VCaP (cell line): ENCODE results near the gene HOXD1.

ENCODE experiments used
- H3K27ac ChIP-seq: fragments of 450-650 bp; 2 replicates; pipeline ENCODE4 v1.5.1; 2017
- CTCF ChIP-seq: fragments of 450-650 bp; conservative IDR thresholded peaks from 2 replicates; pipeline ENCODE4 v1.5.1; 2017; ENCODE audit warnings: mild to moderate bottlenecking, moderate library complexity

Gene HOXD1

GRCh38 chr2:176172007-176172894, 16.2 kb upstream of the HOXD1 start:
- no peak overlapping the region for H3K27ac ChIP-seq
- TF ChIP-seq CTCF, result no peak

GRCh38 chr2:176172895-176173566, 15.4 kb upstream of the HOXD1 start:
- no peak overlapping the region for H3K27ac ChIP-seq
- no peak for TF ChIP-seq CTCF

GRCh38 chr2:176173567-176174381, 14.7 kb upstream of the HOXD1 start:
- no peak overlapping the region for H3K27ac ChIP-seq

GRCh38 chr2:176174382-176174823, 14.1 kb upstream of the HOXD1 start:
- H3K27ac ChIP-seq, result no peak overlapping the region
- TF ChIP-seq CTCF, result no peak

More at GRCh38 chr2:176173567-176174381, 14.7 kb upstream of the HOXD1 start:
- no peak for TF ChIP-seq CTCF

- no peak for TF ChIP-seq CTCF
- H3K27ac ChIP-seq, result no peak overlapping the region
Observed at GRCh38 chr2:176174824-176175708, 13.4 kb upstream of the HOXD1 start.

- TF ChIP-seq CTCF, result no peak
- no peak overlapping the region for H3K27ac ChIP-seq
Observed at GRCh38 chr2:176175709-176176607, 12.5 kb upstream of the HOXD1 start.
